Loucy (cell line): ENCODE measurements around the gene TTC13.

Experiments
- H2AFZ ChIP-seq: fragments of 200-600 bp; sonication (generic); 2 replicates; pipeline ENCODE4 v1.6.0; 2016; ENCODE audit warnings: antibody characterized with exemption, mild to moderate bottlenecking, low read length, moderate library complexity
- H3F3A ChIP-seq: fragments of 200-600 bp; 2 replicates; pipeline ENCODE4 v1.6.0; 2016; ENCODE audit warnings: antibody characterized with exemption, low read depth, mild to moderate bottlenecking
- H3K27me3 ChIP-seq: fragments of 200-600 bp; sonication (generic); 2 replicates; pipeline ENCODE4 v1.6.1; 2014; ENCODE audit warnings: low read length, mild to moderate bottlenecking; ENCODE audit not compliant: insufficient read depth, poor library complexity, severe bottlenecking
- H3K36me3 ChIP-seq: fragments of 200-600 bp; sonication (generic); 2 replicates; pipeline ENCODE4 v1.6.1; 2016; ENCODE audit warnings: low read length; ENCODE audit not compliant: insufficient read depth
- H3K4me1 ChIP-seq: fragments of 200-600 bp; sonication (generic); 2 replicates; pipeline ENCODE4 v1.5.1; 2014; ENCODE audit warnings: low read length, mild to moderate bottlenecking; ENCODE audit not compliant: insufficient read depth, poor library complexity, severe bottlenecking
- H3K4me2 ChIP-seq: fragments of 200-600 bp; sonication (generic); 2 replicates; pipeline ENCODE4 v1.6.0; 2014; ENCODE audit warnings: antibody characterized with exemption, low read length, low read depth, mild to moderate bottlenecking; ENCODE audit not compliant: poor library complexity, severe bottlenecking
- H3K4me3 ChIP-seq: fragments of 200-600 bp; sonication (generic); 2 replicates; pipeline ENCODE4 v1.5.1; 2014; ENCODE audit warnings: low read length, mild to moderate bottlenecking, mixed read lengths; ENCODE audit not compliant: poor library complexity, severe bottlenecking
- H3K79me2 ChIP-seq: fragments of 200-600 bp; sonication (generic); 2 replicates; pipeline ENCODE4 v1.6.1; 2014; ENCODE audit warnings: low read length; ENCODE audit not compliant: insufficient read depth
- H3K9ac ChIP-seq: fragments of 200-600 bp; sonication (generic); 2 replicates; pipeline ENCODE4 v1.6.0; 2014; ENCODE audit warnings: mild to moderate bottlenecking, low read depth, low read length, moderate library complexity; ENCODE audit not compliant: poor library complexity, severe bottlenecking
- H3K9me2 ChIP-seq: fragments of 200-600 bp; sonication (generic); replicated peaks from 2 replicates; pipeline ENCODE4 v1.6.1; 2016; ENCODE audit warnings: low read depth, low read length, mixed read lengths
- H3K9me3 ChIP-seq: fragments of 200-600 bp; sonication (generic); 2 replicates; pipeline ENCODE4 v1.6.1; 2014; ENCODE audit warnings: mild to moderate bottlenecking, antibody characterized with exemption, low read length, low read depth; ENCODE audit not compliant: insufficient read depth
- H4K20me1 ChIP-seq: fragments of 200-600 bp; sonication (generic); 2 replicates; pipeline ENCODE4 v1.6.0; 2014; ENCODE audit warnings: antibody characterized with exemption, low read length, mild to moderate bottlenecking; ENCODE audit not compliant: insufficient read depth, poor library complexity, severe bottlenecking
- EZH2phosphoT487 ChIP-seq: fragments of 200-600 bp; IDR thresholded peaks from 2 replicates; pipeline ENCODE4 v1.6.1; 2018; ENCODE audit warnings: antibody characterized with exemption, mild to moderate bottlenecking, moderate library complexity, borderline replicate concordance
- TF ChIP-seq, protein P1 (sequence below): fragments of 200-600 bp; sonication (generic); conservative IDR thresholded peaks from 2 replicates; pipeline ENCODE4 v1.5.1; 2014; ENCODE audit warnings: mild to moderate bottlenecking, antibody characterized with exemption, low read length

TTC13 gene

GRCh38 chr1:230923176-230923575, 55.5 kb downstream of the TTC13 start:
- Histone ChIP-seq H3K9me2 (no peaks in the 10 kb centered on the region), H3K27me3 (no peaks in the 10 kb centered on the region), H3K4me2 (no peak overlapping the region), H3K9me3 (no peaks in the 10 kb centered on the region), H3K36me3 (peaks cover 19% of the 10 kb centered on the region), H4K20me1 (no peaks in the 10 kb centered on the region), H3K4me1 (no peaks in the 10 kb centered on the region), H3K4me3 (no peak overlapping the region), H2AFZ (no peak overlapping the region), H3F3A (no peaks in the 10 kb centered on the region), H3K79me2 (no peaks in the 10 kb centered on the region), H3K9ac (no peak overlapping the region)
- no peak for TF ChIP-seq EZH2phosphoT487
- TF ChIP-seq, protein P1, sequence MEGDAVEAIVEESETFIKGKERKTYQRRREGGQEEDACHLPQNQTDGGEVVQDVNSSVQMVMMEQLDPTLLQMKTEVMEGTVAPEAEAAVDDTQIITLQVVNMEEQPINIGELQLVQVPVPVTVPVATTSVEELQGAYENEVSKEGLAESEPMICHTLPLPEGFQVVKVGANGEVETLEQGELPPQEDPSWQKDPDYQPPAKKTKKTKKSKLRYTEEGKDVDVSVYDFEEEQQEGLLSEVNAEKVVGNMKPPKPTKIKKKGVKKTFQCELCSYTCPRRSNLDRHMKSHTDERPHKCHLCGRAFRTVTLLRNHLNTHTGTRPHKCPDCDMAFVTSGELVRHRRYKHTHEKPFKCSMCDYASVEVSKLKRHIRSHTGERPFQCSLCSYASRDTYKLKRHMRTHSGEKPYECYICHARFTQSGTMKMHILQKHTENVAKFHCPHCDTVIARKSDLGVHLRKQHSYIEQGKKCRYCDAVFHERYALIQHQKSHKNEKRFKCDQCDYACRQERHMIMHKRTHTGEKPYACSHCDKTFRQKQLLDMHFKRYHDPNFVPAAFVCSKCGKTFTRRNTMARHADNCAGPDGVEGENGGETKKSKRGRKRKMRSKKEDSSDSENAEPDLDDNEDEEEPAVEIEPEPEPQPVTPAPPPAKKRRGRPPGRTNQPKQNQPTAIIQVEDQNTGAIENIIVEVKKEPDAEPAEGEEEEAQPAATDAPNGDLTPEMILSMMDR = no peak

DNA sequence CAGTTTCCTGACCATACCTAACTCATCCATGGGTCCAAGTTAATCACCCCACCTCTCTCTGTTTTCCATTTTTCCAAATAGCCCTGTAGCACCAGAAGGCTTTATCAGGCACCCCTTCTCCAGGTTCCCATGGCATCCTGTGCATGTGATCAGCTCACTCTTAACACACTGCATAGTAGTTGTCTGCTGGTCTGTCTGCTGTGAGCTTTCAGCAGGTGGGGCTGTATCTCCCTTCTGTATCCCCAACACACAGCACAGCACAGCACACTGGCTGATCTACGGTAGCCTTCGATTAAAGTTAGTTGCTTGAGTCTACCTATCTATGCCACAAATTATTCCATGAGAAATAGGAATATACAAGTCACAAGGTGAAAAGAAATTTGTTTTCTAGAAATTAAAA, 56.0 kb downstream of the TTC13 start:
- Histone ChIP-seq H3F3A (no peaks in the 10 kb centered on the region), H4K20me1 (no peaks in the 10 kb centered on the region), H3K9me2 (no peaks in the 10 kb centered on the region), H3K9ac (no peak overlapping the region), H3K4me3 (no peak overlapping the region), H3K27me3 (no peaks in the 10 kb centered on the region), H3K4me2 (no peak overlapping the region), H3K79me2 (no peaks in the 10 kb centered on the region), H3K4me1 (peaks cover 3% of the 10 kb centered on the region), H3K9me3 (no peaks in the 10 kb centered on the region), H3K36me3 (peaks cover 19% of the 10 kb centered on the region), H2AFZ (no peak overlapping the region)
- TF ChIP-seq, protein P1 = peak; percentile 42
- TF ChIP-seq EZH2phosphoT487 = no peak

DNA sequence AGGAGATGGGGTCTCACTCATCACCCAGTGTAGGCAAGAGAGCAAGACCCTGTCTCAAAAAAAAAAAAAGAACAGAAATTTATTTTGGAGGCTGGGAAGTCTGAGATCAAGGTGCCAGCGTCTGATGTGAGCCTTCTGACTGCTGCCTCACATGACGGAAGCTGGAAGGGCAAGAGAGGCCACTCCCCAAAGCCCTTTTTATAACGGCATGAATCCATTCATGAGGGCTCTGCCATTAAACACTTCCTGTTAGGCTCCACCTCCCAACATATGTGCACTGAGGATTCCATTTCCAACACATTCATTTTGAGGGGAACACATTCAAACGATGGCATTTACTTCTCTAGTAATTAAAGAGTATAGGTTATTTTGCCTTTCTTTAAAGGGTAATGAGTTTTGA, 59.5 kb downstream of the TTC13 start:
- Histone ChIP-seq H3K9me2 (no peaks in the 10 kb centered on the region), H3K79me2 (no peaks in the 10 kb centered on the region), H3K9me3 (no peaks in the 10 kb centered on the region), H3K27me3 (no peaks in the 10 kb centered on the region), H3K9ac (no peak overlapping the region), H3K4me1 (peaks cover 6% of the 10 kb centered on the region), H3K36me3 (peaks cover 9% of the 10 kb centered on the region), H4K20me1 (no peaks in the 10 kb centered on the region), H3K4me2 (no peak overlapping the region), H3K4me3 (no peak overlapping the region), H3F3A (no peaks in the 10 kb centered on the region), H2AFZ (no peak overlapping the region)
- TF ChIP-seq, protein P1 = no peak
- no peak for TF ChIP-seq EZH2phosphoT487
